ENCODE measurements around the gene SNAPC2.
A peak's percentile ranks its signal among the peaks of the same experiment; 100 is the strongest.
"Not testable (repeated sequence)": the region's sequence is repeated elsewhere in the genome, so short reads cannot be mapped to it uniquely, and the experiment has no call there.

SNAPC2 gene

DNA sequence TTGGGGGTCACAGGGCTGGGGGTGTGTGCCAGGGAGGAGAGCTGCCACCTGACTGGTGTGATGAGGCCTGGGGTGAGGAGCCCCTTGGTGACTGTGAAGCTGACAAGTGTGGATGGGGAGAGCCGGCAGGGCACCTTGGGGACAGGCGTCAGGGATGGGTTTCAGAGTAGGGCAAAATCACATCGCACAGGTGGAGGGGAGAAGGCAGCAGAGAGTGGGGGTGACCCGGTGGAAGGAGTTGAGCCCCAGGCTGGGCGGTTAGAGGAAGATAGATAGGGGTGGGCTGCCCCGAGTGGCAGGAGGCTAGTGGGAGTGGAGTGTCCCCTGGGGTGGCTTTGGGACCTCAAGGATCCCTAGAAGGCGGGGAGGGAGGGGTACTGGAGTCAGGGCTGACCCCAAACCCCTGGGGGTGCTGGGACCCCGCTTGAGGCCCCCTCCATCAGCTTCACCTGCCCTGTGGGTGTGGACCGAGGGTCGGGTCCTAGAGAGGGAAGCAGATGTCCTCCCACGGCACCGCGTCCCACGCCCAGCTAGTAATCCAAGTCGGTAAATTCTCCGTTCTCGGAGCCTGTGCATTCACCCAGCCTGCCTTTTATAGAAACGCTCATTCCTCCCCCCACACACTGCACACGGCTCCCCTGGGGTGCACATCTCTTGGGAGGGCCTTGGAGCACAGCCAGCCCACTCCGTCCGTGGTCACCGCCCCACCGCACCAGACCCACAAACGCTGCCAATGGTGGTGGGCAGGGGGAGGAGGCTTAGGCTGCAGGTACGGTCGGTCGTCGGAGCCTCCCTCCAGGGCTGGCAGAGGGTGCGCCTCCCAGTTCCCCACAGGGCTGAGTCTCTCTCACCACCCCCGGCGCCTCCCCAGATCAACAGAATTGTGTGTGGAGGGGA is 3.4 kb downstream of the SNAPC2 start:
- DNase-seq: no peak

DNA sequence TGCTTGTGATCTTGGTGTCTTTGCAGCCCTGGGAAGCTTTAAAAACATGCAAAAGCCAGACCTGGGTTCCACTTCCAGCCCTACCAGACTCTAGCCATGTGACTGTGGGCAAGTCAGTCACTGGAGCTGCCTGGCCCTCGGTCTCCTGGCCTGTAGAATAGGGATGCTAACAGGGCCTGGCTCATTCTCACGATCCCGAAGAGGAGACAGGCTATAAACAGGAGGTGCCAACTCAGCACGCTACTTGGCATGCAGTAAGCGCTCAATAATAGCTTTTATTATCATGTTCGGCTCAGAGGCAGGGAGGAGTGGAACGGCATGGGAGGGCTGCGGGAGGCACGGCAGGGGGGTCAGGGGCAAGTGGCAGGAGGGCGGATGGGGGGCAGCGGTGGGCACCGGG is 4.1 kb downstream of the SNAPC2 start:
- no peak for DNase-seq

DNA sequence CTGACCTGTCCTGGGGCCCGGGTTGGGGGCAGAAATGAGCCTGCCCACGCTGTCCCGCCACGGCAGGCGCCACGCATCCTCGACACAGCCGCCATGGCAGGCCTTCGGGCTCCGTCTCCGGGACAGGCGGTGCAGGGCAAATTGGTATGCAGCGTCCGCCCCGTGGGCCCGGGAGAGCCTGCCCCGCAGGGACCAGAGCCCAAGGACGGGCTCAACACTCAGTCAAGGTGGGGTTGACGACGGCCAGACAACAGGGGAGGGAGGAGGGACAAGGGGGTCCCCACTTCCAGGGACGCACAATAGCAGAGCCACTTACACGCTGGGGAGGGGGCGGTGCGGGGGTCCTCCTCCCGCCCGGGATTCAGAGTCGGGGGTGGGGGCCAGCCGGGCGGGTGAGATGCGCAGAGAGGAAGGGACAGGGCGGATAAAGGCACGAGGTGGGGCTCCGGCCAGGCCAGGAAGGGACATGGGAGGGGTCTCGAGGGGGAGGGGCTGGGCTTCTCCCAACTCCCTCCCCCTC is 4.6 kb downstream of the SNAPC2 start:
- DNase-seq: no peak

DNA sequence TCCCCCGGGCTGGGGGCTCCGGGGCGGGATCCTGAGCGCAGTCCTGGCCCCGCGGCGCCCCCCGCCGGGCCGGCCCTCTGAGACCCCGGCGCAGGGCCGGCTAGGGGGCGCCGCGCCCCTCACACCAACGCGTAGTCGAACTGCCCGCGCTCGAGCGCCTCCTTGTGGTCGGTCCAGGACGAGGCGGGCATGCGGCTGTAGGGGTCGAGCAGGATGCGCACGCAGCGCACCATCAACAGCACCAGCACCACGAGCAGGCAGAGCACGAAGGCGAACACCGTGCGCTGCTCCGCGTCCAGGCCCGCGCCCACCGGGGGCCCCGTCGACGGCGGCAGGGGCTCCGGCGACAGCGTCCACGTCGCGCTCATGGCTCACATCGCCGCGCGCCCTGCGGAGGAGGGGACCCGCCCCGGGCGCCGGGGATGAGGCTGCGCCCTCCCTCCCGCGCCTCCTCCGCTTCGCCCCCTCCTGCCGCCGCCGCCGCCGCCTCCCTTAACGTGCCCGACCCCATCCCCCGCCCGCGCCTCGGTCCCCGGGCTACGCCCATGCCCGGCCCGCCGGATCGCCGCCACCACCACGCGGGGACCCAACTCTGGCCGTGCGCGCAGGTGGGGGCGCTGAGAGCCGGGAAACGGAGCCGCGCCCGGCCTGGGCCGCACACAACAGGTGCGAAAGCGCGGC is 5.2 kb downstream of the SNAPC2 start:
- peak; percentile 71 for DNase-seq

DNA sequence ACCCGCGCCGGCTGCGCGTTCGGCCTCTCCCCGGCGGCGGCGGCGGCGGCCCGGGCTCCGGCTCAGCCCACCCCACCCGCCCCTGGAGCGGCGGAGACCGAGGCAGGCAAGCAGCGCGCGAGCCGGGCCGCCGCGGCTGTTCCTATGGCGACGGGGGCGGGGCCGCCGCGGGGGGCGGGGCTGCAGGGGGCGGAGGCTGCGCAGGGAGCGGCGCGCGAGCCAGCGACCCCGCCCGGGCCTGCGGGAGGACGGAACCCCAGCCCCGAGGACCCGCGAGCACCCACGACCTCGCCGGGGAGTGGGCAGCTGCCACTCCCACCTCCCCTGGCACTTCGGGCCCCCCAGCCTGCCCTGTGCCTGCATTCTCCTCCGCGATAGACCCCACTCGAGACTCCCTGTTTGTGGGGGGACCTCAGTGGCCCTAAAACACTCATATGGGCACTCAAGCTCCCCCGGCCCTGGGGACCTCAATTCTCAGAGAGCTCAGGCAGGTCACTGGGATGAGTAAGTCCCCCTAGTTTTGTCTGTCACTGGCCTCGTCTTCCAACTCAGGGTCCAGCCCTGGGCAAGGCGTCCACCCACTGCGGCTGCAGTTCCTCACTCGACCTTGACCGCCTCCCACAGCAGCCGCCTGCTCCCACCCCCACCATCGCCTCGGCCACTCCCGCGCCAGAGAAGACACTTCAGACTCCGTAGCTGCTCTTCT is 6.0 kb downstream of the SNAPC2 start, which contains the start of gene CTXN1:
Gene CTXN1, minus strand, starts transcription at position 115 of the 706 bp plus-strand sequence. CDS start 597 bp downstream, outside the sequence.
- peak; percentile 48 for DNase-seq

DNA sequence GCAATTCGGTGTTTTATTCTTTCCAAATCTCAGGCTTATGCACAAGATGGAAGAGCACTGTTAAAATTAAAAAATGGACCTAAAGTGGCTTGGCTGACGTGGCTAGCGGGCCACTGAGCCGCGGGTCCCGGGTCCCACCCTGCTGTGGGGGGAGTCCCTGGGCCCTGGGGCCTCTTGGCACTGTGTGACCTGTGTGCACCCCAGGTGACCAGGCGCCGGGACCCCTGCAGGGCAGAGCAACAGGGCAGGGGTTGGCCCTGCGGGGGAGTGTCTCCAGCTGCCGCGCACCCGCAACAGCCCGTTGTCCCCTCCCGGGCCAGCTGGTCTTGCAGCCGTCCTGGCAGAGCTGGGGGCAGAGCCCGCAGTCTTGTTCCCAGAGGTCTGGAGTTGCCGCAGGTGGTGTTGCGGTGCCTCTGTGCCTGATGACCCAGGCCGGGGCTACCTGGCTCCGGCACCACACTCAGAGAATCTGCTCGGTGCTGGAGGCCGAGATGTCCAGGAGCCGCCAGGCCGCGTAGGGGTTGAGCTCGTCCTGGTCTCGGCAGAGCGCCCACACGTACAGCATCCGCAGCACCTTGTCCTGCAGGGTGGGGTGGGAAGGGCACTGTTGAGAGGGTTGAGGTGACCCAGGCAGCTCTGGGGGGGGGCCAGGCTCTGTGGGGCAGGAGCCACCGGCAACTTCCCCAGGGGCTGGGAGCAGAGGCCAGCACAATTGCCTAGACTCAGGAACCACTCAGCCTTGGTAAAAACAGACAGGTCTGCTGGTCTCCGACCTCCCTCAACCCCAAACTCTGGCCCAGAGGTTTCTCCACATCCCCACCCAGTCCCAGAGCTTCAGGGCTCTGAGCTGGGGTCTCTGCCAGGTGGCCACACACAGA is 6.8 kb downstream of the SNAPC2 start:
- DNase-seq: no peak

DNA sequence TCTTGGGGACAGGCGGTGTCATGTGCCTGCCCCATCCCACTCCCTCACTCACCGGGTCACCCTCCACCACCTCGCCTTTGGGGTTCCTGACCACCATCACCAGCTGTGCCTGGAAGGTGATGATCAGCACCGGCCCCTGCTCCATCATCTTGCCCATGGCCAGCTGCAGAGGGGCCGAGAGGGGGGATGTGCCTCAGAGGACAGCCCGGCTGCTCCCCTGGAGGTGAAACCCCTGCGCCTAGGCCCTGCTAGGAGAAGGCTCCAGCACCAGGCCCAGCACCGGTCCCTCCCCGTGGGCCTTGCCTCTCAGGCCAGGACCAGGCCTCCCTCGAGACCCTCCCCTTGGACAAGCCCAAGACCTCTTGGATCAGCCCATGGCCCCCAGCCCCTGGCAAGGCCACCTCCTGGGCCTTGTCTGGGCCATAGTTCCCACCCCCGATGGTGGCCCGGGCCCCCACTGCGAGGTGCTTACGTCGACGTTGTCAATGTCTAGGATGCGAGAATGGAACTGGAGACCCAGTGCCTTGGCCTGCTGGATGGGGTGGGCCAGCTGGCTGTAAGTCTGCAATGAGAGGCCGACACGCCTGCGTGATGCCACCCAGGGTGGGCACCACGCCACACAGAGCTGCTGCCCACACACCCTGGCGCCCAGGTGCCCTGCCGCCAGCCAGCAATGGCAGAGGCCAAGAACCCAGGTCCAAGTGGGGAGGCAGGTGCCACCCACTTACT is 7.6 kb downstream of the SNAPC2 start:
- no peak for DNase-seq

DNA sequence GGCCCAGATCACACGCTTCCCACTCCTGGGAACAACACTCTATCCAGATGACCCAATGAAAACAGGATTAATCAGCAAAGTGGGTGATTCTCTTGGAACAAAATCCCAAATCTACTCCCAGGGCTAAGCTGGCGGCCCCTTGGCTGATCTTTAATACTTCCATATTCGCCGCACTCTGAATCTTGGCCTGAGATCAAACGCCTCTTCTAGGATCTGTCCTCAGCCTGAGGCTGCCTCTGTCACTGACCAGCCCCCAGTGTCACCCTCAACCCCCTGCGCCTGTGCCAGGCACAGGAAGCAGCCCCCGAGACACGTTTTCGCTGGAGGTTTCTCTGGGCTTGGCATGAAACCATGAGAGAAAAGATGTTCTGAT is 8.2 kb downstream of the SNAPC2 start:
- DNase-seq: no peak

DNA sequence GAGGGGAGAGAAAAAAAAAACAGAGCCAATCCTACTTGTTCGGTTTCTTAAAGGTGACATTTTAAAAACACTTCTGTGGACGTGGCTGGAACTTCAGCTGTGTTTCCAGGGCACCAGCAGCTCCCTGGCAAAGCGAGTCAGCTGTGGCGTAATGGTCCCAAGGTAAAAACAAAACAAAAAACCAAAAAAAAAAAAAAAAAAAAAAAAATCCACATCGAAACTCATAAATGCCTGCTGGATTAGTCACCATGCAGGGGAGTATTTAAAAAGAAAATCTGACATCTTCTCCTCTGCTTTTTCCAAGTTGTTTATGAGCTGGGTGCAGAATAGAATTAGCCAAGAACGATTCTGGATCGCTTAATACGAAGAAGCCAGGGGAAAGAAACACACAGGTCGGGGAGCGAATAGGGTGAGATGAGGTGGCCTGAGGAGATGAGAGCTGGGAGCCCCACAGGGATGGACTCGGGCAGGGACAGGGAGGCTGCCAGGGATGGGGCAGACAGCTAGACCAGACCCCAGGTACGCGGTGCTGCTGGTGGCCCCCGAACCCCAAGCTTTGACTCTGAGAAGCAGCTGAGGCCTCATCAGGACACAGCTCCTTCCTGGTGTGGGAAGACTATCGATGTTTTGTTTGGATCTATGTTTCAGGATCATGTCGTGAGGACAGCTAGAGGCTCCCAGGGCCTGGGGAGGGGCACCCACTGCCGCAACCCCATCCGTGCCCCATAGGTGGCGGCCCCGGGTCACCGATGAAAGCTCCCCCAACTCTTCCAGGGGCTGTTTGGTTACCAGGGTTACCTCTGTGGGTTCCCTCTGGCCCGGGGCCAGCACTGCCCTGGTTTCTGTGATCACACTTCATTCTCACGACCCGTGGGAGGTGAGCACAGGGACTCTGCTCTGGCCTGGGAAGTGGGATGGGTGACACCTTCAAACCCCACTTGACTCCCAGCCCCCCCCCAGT is 8.9 kb downstream of the SNAPC2 start:
- DNase-seq: peak; percentile 81

DNA sequence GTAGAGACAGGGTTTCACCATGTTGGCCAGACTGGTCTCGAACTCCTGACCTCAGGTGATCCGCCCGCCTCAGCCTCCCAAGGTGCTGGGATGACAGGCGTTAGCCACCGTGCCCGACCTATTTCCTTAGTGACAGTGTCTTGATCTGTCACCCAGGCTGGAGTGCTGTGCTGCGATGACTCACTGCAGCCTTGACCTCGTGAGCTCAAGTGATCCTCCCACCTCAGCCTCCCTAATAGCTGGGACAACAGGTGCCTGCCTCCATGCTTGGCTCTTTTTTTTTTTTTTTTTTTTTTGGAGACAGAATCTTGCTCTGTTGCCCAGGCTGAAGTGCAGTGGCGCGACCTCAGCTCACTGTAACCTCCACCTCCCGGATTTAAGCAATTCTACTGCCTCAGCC is 9.9 kb downstream of the SNAPC2 start:
- not testable (repeated sequence) for DNase-seq

DNA sequence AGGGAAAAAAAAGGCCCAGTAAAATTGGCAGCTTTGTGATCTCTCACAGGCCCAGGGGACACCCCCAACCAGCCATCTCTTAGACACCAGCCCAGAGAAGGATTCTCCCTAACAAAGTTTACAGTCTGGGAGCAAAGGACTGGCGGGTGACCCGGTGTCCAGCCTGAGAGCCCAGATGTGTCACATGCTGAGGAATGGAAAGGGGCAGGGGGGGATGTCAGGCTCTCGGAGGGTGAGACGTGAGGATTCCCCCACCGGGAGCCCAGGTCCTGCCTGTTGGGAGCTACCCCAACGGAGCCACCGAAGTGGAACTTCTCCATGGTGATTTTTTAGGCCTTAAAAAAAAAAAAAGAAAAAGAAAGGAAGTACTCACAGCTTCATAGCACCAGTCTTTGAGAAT is 10.6 kb downstream of the SNAPC2 start:
- DNase-seq: no peak

DNA sequence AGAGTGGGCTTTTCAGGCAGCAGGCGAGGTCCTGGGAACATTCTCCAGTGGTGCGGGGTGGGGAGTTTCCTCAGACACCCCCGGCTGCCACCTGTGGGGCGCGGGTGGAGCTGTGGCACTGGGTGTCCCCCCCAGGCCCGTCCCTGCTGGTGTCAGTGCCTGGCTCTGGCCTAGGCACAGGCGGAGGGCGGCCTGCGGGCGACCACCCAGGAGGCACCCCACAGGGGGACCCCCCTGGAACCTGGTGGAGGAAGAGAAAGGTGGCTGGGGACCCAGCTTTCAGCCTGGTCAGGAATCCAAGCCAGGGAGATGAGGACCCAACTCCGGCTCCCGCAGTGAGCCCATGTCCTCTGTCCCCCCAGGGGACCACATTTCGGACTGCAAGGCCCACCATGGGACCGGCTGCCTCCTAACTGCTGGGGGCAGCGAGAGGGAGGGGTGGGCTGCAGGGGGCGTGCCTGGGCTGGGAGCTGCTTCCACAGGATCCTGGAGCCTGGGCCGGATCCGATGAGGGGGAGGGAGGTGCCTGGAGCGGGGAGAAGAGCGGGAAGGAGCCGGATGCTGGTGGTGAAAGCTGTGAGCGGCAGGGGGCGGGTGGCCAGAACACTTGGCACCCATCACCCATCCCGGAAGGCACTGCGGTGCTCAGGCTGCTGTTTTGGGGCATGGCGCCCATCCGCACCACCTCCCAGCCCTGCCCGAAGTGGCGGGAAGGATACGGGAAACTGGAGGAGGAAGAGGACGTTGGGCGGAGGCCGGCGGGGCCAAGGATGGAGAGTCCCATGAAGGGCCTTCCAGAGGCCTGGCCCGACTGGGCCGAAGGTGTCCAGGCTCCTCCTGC is 11.3 kb downstream of the SNAPC2 start:
- no peak for DNase-seq

DNA sequence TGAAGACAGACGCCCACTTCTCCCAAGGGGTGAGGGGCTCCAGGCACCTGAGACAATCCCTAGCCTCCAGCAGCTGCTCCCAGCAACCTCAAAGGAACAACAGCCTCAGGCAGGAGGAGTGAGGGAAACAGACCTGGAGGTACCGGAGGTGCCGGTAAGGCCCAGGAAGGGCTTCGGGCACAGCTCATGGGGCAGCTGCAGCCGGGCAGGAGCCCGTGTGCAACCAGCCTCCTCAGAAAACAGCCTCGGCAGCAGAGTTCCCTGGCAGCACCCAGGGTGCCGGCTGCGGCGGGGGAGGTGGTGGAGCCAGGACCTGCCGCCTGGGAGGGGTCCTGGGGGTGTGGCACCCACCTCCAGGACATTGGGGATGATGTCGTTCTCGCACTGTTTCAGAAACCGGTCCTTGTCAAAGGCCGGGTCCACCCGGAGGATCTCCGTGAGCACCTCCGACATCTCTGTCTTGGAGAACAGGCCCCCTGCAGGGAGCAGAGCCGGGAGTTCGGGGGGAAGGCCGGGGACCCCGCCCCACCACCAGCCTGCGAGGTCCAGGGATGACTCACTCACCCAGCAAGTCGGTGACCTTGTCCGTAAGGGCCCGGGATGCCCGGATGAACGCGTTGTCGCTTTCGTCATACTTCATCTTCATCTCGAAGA is 12.3 kb downstream of the SNAPC2 start:
- no peak for DNase-seq

DNA sequence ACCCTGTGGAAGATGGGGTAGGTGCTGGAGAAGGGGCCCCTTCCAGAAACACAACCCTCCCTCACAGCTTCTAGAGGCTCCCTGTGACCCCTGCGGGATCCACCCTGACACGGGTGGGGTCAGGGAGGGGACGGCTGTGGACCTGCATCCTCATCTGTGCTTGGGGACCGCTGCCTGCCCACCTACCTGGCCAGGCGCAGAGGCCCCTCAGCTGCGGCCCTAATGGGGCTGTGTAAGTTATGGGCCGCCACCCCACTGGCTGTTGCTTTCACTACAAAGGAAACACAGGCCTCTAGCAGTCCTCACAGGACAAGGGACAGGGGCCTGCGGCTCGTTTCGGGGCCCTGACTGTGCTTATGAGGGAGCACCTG is 12.8 kb downstream of the SNAPC2 start:
- no peak for DNase-seq

DNA sequence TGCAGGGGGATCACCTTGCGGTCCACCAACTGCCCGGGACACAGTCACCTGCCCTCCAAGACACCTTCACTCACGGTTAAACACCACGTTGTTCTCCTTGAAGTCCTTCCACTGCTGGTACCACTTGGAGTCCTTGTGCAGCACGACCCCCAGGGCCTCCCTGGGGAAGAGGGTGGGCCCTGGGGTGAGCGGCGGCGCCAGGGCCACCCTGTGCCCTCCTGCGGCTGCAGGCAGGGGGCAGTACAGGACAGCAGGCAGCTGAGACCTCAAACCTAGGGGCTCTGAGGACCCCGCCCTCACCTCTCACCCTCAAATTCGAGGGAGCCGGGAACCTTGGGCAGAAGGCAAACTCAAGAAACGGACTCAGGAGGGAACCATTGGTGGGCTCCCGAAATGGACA is 13.3 kb downstream of the SNAPC2 start:
- DNase-seq: no peak

DNA sequence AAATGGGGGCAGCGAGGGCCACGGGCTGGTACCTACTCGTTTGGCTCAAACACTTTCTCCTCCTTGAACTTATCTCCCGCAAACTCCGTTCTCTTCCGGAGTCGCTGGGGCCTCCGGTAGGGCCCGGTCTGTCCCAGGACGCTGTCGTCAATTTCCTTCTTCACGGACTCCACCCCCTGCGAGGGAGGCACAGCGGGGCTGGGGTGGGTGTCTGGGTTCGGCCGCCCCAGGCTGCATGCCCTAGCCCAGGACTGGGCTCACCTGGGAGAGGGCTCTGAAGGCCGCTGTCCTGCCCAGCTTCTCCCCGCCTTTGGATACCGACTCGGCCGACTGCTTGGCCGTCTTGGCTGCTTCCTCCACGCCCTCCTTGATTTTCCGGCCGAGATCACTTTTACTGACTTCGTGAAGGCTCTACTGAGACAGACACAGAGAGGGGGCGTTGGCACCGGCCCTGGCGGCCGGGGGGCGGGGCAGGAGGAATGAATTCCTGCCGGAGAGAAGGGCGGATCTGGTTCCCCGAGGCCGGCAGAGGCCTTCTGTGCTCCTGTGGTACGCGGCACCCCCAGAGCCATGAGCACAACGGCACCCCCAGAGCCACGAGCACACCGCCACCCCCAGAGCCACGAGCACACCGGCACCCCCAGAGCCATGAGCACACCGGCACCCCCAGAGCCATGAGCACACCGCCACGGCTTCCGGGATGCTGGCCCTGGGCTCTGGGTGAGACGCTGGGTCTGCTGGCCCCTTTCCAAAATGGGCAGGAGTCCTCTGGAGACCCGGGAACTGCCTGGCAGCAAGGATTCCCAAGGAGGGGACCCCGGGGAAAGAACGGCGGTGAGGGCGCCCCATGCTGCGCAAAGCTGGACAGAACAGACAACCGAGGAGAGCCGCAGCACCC is 13.9 kb downstream of the SNAPC2 start:
- DNase-seq: no peak

DNA sequence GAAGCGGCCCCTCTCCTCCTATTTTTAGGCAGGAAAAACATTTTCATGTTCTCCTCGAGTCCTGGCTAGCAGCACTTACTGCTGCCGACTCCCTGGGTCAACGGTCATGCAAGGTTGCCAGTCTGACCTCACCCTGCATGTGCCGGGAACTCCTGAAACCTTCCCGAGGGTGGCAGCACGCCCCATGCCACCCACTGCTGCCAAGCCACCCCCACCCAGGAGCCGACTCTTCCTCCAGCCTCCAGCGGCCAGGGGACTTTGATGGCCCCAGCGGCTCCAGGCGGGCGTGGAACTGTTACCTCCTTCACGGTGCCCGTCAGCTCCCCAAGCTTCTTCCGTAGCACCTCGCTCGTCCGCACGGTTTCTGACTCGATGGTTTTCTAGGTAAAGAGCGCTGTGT is 14.6 kb downstream of the SNAPC2 start:
- DNase-seq: no peak

DNA sequence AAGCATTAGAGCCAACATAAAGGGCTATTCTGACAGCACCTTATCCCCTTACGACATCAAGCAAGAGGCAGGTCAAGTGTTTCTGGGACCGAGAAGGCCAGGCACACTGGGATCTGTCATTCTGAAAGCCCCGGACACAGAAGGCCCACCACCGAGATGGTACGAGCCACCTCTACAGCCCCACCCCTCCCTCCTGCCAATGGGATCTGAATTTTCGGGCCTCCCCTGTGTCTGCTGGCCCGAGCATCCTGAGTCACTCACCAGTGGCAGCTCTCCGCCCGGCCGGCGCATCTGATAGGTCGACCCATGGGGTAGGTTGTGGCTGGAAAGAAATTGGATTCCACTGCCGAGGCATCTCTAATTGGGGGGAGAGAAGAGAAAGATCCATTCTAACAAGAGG is 20.7 kb downstream of the SNAPC2 start:
- no peak for DNase-seq

Data from fibroblast of upper back skin (primary cell).